ENCODE results near the gene AMT.

Gene AMT

DNA sequence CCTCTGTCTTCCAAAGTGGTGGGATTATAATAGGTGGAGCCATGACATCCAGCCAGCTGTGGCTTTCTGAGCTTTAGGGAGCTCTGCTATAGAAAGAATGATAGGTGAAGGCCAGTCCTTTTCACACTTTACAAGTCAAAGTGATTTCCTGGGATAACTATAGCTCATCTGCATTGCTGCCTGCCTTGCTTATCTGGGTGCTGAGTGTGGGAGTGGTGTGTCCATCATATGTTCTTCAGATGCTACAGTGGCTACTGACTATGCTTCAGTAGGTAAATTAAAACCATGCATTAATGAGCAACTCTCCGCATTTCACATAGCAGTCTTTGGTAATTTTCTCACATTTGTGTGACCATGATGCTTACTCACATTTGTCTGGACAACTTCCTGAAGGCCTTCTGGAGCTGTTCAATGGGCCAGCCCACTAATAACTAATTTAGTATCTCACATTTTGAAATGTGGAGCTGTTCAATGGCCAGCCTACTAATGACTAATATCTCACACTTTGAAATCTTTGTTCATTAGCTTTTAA is 33.9 kb downstream of the AMT start:
- DNase-seq = no peak

DNA sequence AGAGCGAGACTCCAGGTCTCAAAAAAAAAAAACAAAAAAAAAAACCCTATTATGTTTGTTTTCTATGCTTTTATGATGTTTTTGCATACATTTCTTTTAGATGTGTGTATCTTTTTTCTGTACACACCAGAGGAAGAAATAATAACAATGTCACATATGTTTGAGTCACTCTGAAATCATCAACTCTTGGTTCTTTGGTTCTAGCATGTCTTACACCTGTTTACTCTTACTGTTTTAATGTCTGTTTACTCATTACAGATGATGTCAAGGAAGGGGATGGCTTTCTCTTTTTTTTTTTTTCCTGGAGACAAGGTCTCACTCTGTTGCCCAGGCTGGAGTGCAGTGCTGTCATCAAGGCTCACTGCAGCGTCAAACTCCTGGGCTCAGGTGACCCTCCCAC is 34.6 kb downstream of the AMT start:
- DNase-seq = no peak

DNA sequence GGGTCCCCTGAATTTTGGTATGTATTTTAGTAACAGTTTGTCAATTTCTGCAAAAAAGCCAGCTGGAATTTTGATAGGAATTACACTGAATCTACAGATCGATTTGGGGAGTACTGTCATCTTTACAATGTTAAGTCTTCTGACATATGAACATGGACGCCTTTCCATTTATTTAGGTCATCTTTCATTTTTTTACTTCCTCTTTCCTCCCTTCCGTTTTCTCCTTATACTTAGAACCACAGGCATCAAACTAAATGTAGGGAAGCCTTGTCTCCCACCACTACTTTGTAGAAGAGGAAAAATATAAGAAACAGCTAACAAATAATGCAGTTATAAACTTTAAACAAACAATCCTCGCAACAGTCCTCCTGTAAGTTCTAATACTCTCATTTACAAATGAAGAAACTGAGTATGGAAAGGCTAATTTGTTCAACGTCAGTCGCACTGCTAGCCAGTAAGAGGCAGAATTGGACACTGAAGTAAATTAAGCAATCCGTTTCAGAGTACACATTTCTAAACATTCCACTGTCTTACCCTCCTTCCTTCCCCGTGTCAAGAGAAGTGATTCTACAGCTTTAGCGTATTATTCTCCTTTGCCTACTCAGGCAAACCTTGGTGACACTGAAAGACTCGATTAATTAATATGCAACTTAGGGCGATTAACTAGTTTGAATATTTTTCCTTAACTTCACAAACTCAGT is 36.1 kb downstream of the AMT start:
- no peak for DNase-seq

DNA sequence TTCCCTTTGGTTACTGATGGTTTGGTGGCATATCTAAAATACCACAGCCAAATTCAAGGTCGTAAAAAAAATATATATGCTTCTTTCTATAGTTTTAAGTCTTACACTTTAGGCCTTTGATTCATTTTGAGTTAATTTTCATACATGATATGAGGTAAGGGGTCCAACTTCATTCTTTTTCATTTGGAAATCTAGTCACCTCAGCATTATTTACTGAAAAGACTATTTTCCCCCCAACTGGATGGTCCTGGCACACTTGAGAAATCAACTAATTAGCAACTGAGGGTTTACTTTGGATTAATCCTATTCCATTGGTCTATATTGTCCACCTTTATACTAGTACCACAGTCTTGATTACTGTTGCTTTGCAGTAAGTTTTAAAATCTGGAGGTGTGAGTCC is 36.7 kb downstream of the AMT start:
- DNase-seq = no peak

DNA sequence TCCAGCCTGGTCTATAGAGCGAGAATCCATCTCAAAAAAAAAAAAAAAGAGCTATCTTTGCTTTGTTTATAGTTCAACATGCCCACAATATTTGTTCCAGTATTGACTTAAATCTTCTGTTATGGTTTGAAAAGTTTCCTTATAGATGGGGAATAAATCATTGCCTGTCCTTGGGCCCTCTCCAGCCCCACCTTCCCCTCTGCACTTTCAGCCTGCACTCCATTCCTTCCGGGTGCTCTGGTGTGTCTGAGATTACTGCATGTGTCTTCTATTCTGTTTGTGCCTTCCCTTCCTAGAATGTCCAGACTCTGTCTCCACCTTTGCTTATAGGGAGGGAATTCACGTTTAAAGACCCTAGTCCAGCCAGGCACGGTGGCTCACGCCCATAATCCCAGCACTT is 38.9 kb downstream of the AMT start:
- no peak for DNase-seq

DNA sequence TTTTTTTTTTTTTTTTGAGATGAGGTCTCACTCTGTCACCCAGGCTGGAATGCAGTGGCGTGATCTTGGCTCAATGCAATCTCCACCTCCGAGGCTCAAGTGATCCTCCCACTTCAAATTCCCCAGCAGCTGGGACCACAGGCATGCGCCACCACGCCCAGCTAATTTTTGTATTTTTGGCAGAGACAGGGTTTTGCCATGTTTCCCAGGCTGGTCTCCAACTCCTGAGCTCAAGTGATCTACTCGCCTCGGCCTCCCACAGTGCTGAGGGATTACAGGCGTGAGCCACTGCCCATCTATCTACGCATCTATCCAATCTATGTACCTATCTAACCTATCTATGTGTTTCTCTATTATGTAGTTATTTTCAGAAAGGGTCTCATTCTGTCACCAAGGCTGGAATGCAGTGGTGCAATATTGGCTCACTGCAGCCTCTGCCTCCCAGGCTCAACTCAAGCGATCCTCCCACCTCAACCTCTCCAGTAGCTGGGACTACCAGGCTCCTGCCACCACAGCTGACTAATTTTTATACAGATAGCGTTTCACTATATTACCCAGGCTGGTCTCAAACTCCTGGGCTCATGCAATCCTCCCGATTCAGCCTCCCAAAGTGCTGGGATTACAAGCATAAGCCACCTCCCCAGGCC is 43.9 kb downstream of the AMT start:
- no peak for DNase-seq

DNA sequence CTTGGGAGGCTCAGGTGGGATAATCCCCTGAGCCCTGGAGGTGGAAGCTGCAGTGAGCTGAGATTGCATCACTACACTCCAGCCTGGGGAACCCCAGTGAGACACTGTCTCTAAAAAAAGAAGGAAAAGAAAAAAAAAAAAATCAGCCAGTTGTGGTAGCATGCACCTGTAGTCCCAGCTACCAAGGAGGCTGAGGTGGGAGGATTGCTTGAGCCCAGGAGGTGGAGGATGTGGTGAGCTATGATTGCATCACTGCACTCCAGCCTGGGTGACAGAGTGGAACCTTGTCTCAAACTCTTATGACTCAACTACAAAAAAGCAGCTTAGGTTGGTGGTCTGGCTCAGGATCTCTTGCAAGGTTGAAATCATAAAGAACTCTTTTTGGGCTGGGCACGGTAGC is 44.8 kb downstream of the AMT start:
- DNase-seq = peak; percentile 5

DNA sequence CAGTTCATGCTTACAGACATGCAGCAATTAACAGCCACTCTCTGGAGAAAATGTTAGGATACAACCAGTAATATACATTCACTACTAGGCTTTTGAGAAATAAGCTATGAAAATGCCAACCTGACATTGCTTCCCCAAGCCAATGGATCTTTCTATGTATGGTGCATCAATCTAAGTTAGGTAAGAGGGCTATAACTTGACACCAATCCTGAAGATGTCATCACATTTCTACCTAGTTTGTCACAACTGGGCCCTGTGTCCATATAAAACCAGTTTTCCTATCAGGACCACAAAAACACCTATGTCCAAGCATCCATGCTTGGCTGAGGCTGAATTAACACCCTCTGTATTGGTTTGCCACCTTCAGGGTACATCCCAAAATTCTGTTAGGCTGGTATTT is 50.3 kb downstream of the AMT start:
- no peak for DNase-seq

DNA sequence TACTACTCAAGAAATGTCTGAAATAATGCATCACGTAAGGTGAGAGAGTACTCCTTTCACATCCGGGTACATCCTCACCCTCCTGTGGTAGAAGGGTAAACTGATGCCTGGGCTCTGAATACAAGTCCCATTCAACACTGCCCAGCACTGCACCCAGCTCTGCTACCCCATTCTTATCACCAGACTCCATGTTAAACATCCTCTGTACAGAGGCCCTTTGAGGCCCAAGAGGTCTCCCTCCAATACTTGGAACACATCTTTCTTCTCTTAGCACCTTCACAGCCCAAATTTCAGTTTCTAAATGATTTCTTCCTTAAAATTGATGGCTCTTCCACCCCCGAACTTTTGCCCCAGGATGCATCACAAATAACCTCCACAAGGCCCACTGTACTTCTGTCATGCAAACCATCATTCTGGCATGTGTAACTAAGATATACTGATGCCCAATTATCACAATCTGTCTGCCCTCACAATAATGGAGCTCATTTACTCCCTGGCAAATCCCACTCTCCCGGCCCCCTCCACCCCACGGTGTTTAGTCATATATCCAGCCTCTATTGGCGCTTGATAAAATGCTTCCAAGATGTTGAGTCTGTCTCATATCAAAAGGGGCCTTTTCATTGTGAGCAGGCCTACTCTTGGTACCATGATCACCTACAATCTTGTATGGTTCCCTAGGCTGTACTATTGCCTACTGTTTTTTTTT is 51.5 kb downstream of the AMT start:
- DNase-seq = no peak
